OCI-M1 (cell line): ENCODE results near the gene SLC4A9.
A peak's percentile ranks its signal among the peaks of the same experiment; 100 is the strongest.
"Not testable (repeated sequence)": the region's sequence is repeated elsewhere in the genome, so short reads cannot be mapped to it uniquely, and the experiment has no call there.

Source experiments
- DNase-seq: peaks from one replicate; lab custom pipeline; 2025; lab: John Stamatoyannopoulos, UW

Gene SLC4A9

DNA sequence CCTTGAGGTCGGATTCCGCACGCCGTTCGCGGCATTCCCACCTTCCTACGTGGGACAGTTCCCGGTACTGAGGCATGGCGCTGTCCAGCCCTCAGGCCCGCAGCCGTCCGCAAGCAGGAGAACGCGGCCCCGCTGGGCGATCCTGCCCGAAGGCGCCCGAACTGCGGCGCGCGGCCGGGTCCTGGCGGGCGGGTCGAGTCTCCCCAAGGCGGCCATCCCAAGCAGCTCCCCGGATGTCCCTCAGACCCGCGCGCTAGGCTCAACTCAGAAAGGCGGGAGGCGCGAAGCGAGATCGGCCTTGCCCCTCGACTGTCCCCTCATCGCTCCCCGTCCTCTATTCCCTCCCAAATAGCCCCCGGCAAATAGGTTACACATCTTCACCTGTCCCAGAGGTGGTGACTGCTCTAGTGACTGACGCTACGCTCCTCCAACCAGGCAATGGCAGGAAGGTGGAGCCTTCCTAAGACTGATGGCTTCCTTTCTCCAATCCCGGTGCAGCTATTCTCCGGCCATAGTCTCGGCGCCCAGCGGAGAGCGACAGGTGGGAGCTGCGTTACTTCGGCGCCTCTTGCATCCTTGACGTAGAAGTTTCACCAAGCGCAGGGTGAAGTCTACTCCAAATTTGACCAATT lies 40.9 kb downstream of the SLC4A9 start:
- DNase-seq, result peak; percentile 96

DNA sequence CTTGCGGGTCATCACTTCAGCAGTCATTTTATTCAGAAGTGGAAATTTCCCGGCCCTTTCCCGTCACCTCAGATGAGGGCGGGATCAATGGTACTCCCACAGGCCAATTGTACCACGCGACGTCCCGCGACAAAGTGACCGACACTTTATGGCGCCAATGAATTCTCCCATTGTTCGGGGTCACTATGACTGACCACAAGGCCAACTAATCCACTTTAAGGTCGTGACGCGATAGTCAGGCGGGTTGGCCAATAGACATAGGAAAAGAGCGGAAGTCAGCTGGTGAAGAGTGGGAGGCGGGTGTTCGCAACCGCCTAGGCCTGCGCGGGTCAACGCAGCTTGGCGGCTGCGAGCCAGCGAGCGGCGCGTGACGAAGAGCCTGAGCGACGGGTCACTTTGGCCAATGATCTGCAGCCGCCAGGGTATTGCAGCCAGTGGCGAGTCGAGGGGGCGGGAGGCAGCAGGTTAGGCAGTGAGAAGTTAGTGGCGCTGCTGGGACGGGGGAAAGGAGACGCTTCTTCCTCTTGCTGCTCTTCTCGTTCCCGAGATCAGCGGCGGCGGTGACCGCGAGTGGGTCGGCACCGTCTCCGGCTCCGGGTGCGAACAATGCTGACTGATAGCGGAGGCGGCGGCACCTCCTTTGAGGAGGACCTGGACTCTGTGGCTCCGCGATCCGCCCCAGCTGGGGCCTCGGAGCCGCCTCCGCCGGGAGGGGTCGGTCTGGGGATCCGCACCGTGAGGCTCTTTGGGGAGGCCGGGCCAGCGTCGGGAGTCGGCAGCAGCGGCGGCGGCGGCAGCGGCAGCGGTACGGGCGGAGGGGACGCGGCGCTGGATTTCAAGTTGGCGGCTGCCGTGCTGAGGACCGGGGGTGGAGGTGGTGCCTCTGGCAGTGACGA lies 41.6 kb downstream of the SLC4A9 start, which contains the start of gene ANKHD1:
Gene ANKHD1, plus strand, starts transcription at position 472 of the 896 bp plus-strand sequence. Its CDS starts 135 bp downstream, at position 607.
- peak; percentile 100 for DNase-seq

DNA sequence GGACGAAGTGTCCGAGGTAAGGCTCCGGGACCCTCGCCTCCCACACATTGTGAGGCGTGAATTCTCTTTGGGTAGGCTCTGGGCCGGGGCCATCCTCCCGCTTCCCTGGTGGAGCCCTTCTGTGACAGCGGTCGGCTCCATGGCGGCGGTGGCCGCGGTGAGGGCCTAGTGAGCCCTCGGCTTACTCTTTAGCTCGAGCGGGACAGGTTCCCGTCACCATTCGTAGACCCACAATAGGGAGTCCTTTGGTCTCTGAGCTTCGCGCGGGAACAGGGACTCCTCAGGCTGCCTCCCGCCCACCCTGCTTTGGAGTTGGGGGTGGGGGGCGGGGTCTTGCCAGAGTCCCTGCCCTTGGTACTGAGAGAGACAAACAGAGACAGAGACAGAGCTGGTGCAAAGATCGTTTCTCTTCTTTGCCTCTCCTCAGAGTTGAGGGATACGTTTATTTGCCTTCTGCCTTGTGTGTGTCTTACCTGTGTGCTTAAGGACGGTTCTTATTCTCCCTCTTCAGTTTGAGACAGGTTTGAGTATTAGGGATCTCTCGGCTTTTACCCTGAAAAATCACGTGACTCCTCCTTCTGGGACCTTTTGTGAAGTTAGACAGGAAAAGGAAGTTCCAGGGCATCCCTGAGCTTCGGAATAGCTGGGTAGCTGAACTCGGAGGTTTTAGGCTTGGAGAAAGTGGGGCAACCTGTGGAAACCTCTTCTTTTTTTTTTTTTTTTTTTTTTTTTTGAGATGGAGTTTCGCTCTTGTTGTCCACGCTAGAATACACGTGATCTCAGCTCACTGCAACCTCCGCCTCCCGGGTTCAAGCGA lies 42.5 kb downstream of the SLC4A9 start:
- DNase-seq, result peak; percentile 68

DNA sequence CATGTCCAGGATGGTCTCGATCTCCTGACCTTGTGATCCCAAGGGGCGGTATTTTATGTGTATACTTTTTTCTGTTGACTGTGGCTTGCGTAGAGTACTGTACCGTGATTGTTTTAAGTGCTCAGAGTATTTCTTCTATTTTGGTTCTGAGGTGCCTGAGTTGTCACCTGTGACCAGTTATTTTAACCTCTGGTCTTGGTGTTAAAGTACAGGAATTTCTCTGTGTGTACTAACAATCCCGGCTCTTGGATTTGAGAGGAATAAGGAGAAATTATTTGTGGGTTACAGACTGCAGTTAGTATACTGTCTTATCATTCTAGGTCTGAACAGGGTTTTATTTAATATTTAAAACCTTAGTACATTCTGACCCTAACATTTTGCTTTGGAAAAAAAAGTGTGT lies 43.6 kb downstream of the SLC4A9 start:
- no peak for DNase-seq

DNA sequence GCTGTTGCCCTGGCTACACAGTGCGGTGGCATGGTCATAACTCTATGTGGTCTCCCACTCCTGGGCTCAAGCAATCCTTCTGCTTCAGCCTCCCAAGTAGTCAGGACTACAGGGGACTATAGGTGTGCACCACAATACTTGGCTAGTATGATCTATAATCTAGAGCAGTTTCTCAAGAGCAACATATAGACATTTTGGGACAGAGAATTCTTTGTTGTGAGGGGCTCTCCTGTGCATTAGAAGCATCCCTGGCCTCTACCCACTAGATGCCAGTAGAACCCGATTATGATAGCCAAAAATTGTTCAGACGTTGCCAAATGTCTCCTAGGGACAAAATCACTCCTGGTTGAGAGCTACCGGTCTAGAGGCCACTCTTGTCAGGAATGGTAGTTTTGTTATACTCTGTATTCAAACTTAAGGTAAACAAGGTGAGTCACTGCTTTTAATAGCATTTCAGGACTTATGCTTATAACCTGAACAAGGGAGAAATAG lies 48.8 kb downstream of the SLC4A9 start:
- DNase-seq, result no peak

DNA sequence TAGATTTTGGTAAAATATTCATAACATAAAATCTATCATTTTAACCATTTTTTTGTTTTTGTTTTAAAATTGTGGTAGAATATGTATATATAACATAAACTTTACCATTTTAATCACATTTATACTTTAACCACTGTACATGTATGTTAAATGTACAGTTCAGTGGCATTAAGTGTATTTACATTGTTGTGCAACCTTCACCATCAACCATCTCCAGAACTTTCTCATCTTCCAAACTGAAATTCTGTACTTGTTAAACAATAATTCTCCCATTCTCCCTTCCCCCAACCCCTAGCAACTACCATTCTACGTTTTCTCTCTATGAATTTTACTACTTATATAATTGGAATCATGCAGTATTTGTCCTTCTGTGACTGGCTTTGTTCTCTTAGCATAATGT lies 53.2 kb downstream of the SLC4A9 start:
- no peak for DNase-seq

DNA sequence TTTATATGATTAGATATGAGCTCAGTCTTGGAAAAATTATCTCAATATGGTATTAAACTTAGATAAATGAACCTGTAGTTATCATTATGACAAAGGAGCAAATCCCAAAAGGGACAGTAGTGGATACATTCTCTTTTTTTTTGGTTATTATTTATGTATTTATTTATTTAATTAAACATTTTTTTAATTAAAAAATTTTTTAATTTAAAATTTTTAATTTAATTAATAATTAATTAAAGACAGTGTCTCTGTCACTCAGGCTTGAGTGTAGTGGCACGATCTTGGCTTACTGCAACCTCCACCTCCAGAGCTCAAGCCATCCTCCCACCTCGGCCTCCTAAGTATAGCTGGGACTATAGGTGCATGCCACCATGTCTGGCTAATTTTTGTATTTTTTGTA lies 57.2 kb downstream of the SLC4A9 start:
- DNase-seq, result no peak

DNA sequence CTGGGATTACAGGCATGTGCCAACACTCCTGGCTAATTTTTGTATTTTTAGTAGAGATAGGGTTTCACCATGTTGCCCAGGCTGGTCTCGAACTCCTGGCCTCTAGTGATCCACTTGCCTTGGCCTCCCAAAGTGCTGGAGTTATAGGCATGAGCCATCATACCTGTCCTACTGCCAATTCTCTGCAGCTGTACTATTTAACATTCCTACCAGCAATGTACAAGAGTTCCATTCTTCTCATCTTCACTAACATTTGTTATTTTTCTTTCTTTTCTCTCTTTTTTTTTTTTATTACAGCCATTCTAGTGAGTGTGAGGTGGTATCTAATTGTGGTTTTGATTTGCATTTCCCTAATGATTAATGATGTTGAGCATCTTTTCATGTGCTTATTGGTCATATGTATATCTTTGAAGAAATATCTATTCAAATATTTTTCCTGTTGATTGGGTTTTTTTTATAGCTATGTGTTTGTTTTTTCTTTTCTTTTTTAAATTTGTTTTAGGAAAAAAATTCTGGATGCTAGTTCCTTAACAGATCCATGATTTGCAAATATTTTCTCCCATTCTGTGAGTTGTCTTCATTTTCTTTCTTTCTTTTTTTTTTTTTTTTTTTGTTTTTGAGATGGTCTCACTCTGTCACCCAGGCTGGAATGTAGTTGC lies 59.0 kb downstream of the SLC4A9 start:
- DNase-seq, result no peak

DNA sequence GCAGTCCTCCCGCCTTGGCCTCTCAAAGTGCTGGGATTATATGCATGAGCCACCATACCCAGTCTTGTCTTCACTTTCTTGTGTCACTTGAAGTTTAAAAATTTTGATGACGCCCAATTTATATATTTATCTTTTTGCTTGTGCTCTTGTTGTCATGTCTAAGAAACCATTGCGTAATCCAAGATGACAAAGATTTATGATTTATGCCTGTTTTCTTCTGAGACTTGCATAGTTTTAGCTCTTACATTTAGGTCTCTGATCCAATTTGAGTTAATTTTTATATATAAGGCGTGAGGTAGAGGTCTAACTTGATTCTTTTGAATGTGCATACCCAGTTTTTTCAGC lies 60.2 kb downstream of the SLC4A9 start:
- DNase-seq, result peak; percentile 66

DNA sequence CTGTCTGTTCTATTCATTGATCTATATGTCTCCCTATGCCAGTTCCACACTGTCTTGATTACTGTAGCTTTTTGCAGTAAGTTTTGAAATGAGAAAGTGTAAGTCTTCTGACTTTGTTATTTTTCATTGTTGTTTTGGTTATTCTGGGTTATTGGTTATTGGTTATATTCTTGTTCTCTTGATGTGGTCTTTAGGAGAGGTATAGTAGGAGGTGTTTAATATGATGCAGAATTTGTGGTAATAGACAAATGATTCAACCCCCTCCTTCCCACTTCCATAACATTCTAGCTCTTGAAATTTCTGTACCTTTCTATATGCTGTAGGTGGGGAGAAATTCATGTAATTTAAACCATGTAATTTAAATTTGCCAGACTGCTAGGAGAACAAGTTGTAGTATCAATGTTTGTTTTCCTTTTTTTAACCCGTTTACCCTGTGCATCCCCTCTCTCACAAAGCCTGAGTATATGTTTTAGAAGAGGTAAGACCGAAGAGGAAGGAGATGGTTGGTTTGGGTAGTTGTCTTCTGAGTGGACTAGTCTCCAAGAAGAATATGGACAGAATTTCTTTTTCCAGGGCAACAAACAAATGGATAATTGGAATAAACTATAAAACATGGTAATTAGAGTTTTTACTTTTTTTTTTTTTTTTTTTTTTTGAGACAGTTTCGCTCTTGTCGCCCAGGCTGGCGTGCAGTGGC lies 60.8 kb downstream of the SLC4A9 start:
- DNase-seq, result peak; percentile 35

DNA sequence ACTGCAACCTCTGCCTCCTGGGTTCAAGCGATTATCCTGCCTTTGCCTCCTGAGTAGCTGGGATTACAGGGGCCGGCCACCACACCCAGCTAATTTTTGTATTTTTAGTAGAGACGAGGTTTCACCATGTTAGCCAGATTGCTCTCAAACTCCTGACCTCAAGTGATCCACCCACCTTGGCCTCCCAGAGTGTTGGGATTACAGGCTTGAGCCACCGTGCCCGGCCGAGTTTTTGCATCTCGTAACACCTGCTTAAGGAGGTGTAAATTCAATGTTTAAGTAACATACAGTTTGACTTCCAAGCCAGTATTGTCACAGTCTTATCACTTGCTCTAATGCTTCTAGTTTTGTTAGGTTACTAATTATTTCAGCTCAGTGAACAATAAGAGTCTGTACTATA lies 61.4 kb downstream of the SLC4A9 start:
- DNase-seq, result not testable (repeated sequence)

DNA sequence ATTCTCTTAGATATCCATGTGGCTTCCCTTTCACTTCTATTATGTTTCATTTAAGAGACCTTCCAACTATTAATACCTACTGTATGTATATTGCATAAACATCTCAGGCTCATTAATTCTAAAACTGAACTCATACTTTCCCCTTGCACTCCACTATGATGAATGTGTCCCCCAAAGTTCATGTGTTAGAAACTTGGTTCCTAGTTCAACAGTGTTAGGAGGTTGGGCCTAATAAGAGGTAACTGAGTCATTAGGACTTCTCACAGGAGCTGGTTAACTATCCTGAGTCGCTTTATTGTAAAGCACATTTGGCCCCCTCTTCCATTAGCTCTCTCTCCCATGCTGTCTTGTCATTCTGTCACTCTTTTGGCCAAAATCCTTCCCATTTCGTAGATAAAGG lies 63.6 kb downstream of the SLC4A9 start:
- no peak for DNase-seq

DNA sequence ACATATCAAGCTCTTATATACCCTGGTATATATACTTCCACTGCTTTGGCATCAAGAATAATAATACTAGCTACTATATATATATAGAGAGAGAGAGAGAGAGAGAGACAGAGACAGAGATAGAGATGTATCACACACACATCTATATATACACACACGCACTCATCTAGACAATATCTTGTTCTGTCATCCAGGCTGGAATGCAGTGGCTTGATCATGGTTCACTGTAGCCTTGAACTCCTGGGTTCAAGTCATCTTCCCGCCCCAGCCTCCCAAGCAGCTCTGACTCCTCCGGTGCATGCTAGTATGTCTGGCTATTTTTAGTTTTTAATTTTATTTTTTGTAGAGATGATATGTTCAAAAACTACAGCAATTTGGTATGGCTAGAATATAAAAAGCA lies 64.1 kb downstream of the SLC4A9 start:
- DNase-seq, result no peak
